Prostate gland (tissue), 2 donors: ENCODE data around the gene ISOC2. TPM values are rescaled to one million over a fixed set of nuclear protein-coding genes. Genes with fewer than 3 reads are reported as not detected.
A peak's percentile ranks its signal among the peaks of the same experiment; 100 is the strongest.
"Not testable (repeated sequence)": the region's sequence is repeated elsewhere in the genome, so short reads cannot be mapped to it uniquely, and the experiment has no call there.

Source experiments
- DNase-seq: peaks from one replicate; pipeline ENCODE4 v3.0.0-alpha.2; 2019; ENCODE audit warnings: low spot score
- H3K27ac ChIP-seq, 2 donors: fragments of 200-600 bp; sonication (generic); 2 replicates each; pipeline ENCODE4 v1.5.1; 2017 to 2019
- H3K27me3 ChIP-seq: fragments of 200-600 bp; sonication (generic); replicated peaks from 2 replicates; pipeline ENCODE4 v1.5.1; 2019; ENCODE audit not compliant: insufficient read depth
- H3K36me3 ChIP-seq, 2 donors: fragments of 200-600 bp; sonication (generic); 1 replicate in 1 of 2; 2 replicates in 1 of 2; pipeline versions ENCODE4 v1.5.1 to v1.8.1; 2017 to 2019
- H3K4me1 ChIP-seq: fragments of 200-600 bp; sonication (generic); replicated peaks from 2 replicates; pipeline ENCODE4 v1.5.1; 2019
- H3K4me3 ChIP-seq, 2 donors: fragments of 200-600 bp; sonication (generic); 2 replicates each; pipeline ENCODE4 v1.5.1; 2017 to 2019
- H3K9me3 ChIP-seq: fragments of 200-600 bp; sonication (generic); 2 replicates; pipeline ENCODE4 v1.5.1; 2017
- POLR2A ChIP-seq: fragments of 450-650 bp; IDR thresholded peaks from one replicate; pipeline ENCODE4 v1.6.1; 2016; ENCODE audit warnings: antibody characterized with exemption, mild to moderate bottlenecking
- POLR2AphosphoS5 ChIP-seq: sonication (generic); formaldehyde crosslinking; IDR thresholded peaks from one replicate; pipeline ENCODE4 v1.6.1; 2017; ENCODE audit warnings: antibody characterized with exemption
- WGBS: methylation state at CpG from one replicate; pipeline ENCODE4 v1.1.5; 2018; 5-methylcytosine and 5-hydroxymethylcytosine counted together
- intact Hi-C: fragments of 100-400 bp; cut with DNase I; formaldehyde crosslinking; loops from one replicate; pipeline ENCODE4 v1.14.2; 2022
- total RNA-seq, 2 donors: library from RNA; depleted of rRNA; stranded (reverse); fragments of >200 nt; gene quantifications; one replicate each; pipeline ENCODE4 v1.1.0, GENCODE V29; 2016
- TF ChIP-seq, protein P1 (sequence below), 4 experiments: fragments of 200-600 bp in 2 of 4; fragments of 450-650 bp in 2 of 4; sonication (generic) in 2 of 4; IDR thresholded peaks; 1 replicate in 3 of 4; 2 replicates in 1 of 4; pipeline ENCODE4 v1.5.1; 2016 to 2019; ENCODE audit warnings: antibody characterized with exemption in 4 of 4, mild to moderate bottlenecking in 2 of 4, moderate library complexity in 2 of 4

Gene ISOC2
- total RNA-seq, 2 donors from 2014 or later = 85.1 to 117 TPM

DNA sequence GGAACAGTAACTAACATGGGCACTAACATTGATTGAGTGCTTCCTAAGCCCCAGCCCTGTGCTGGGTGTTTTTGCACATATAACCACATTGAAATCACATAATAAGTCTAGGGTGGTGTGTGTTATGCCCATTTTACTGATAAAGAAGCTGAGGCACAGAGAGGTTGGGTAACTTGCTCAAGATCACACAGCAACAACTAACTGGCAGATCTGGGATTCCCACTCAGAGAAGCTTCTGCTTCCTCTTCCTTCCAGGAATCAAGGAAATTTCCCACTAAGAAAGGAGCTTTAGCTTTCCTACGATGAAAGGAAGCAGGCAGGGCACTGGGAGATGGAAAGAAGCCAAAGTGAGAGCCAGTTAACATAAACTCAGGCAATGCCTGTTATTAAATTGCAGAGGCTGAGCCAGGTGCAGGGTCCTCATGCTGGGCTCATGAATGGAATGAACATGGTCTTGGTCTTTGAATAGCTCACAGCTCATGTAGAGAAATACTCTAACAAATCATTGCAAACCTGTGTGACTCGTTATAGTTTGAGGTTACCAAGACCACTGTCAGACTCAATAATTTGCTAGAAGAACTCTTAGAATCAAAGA is 36.9 kb upstream of the ISOC2 start:
- DNase-seq = no peak
- no peak overlapping the region for H3K4me3 ChIP-seq
- no peaks in the 10 kb centered on the region for H3K9me3 ChIP-seq
- H3K27me3 ChIP-seq = no peaks in the 10 kb centered on the region
- H3K4me1 ChIP-seq = no peaks in the 10 kb centered on the region
- H3K36me3 ChIP-seq = no peaks in the 10 kb centered on the region
- WGBS = 22% methylated on average over 2 of the region's 2 CpGs
- TF ChIP-seq POLR2AphosphoS5 (no peak), POLR2A (no peak)
- TF ChIP-seq, protein P1, sequence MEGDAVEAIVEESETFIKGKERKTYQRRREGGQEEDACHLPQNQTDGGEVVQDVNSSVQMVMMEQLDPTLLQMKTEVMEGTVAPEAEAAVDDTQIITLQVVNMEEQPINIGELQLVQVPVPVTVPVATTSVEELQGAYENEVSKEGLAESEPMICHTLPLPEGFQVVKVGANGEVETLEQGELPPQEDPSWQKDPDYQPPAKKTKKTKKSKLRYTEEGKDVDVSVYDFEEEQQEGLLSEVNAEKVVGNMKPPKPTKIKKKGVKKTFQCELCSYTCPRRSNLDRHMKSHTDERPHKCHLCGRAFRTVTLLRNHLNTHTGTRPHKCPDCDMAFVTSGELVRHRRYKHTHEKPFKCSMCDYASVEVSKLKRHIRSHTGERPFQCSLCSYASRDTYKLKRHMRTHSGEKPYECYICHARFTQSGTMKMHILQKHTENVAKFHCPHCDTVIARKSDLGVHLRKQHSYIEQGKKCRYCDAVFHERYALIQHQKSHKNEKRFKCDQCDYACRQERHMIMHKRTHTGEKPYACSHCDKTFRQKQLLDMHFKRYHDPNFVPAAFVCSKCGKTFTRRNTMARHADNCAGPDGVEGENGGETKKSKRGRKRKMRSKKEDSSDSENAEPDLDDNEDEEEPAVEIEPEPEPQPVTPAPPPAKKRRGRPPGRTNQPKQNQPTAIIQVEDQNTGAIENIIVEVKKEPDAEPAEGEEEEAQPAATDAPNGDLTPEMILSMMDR (IDR thresholded peaks at IDR 0.05) = no peak
- intact Hi-C loops = no loop called here
- no peak overlapping the region for H3K27ac ChIP-seq

DNA sequence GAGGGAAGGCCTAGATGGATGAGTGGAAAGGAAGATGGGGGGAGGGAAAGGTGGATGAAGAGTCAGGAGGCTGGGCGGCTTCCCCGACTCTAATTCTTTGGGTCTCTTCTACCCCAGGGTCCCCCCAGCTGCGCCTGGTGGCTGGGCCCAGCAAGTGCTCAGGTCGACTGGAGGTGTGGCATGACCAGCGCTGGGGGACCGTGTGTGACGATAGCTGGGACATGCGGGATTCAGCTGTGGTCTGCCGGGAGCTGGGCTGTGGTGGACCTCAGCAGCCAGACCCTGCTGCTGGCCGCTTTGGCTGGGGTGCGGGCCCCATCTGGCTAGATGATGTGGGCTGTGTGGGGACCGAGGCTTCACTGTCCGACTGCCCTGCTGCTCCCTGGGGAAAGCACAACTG is 36.3 kb upstream of the ISOC2 start:
- no peaks in the 10 kb centered on the region for H3K4me1 ChIP-seq
- no peaks in the 10 kb centered on the region for H3K27me3 ChIP-seq
- H3K4me3 ChIP-seq = no peak overlapping the region
- TF ChIP-seq, protein P1 (IDR thresholded peaks at IDR 0.05) = no peak
- TF ChIP-seq POLR2A (no peak), POLR2AphosphoS5 (no peak)
- intact Hi-C loops = no loop called here
- no peaks in the 10 kb centered on the region for H3K9me3 ChIP-seq
- no peaks in the 10 kb centered on the region for H3K36me3 ChIP-seq
- 85% methylated on average over 13 of the region's 13 CpGs for WGBS
- no peak overlapping the region for H3K27ac ChIP-seq
- no peak for DNase-seq

DNA sequence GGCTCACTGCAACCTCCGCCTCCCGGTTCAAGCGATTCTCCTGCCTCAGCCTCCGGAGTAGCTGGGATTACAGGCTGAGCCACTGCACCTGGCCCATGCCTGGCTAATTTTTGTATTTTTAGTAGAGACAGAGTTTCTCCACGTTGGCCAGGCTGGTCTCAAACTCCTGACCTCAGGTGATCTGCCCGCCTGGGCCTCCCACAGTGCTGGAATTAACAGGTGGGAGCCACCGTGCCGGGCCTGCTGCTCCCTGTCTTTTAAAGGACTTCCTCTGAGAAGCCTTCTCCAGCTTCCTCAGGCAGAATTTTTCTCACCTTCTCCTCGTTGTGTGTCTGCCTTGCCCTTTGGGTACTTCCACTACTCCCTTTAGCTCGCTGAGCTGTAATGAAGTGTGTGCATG is 35.4 kb upstream of the ISOC2 start:
- DNase-seq, H3K27ac ChIP-seq, intact Hi-C loops, H3K9me3 ChIP-seq, H3K36me3 ChIP-seq, H3K4me1 ChIP-seq, H3K27me3 ChIP-seq, H3K4me3 ChIP-seq: not testable (repeated sequence)
- WGBS = 85% methylated on average over 10 of the region's 10 CpGs

DNA sequence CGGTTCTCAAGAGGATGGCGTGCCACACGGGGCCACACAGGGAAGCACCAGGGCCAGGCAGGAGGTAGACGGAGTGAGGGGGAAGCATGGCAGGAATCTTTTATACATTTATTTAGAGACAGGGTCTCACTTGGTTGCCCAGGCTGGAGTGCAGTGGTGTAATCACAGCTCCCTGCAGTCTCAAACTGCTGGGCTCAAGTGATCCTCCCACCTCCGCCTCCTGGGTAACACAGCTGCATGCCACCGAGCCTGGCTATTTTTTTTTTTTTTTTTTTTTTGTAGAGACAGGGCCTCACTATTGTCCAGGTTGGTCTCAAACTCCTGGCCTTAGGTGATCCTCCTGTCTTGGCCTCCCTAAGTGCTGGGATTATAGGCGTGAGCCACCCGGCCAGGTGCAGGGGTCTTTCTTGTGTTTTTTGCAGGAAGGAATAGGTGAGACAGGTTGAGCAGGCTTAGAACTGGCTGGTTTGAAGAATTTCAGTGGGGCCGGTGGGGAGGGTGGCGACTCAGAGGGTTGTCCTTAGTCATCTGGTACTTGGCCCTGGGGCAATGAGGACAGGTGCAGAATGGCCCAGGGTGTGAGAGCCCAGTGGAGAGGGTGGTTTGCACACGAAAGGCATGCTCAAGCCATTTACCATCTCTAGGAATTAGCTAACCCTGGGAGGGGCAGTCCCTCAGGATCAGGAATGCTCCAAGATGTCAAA is 34.4 kb upstream of the ISOC2 start:
- Histone ChIP-seq H3K4me1 (no peaks in the 10 kb centered on the region), H3K36me3 (no peaks in the 10 kb centered on the region), H3K9me3 (no peaks in the 10 kb centered on the region), H3K27me3 (no peaks in the 10 kb centered on the region), H3K27ac (no peak overlapping the region), H3K4me3 (no peak overlapping the region)
- TF ChIP-seq POLR2AphosphoS5 (no peak), POLR2A (no peak)
- TF ChIP-seq, protein P1 (IDR thresholded peaks at IDR 0.05) = no peak
- 78% methylated on average over 11 of the region's 11 CpGs for WGBS
- DNase-seq = no peak
- intact Hi-C loops = no loop called here

DNA sequence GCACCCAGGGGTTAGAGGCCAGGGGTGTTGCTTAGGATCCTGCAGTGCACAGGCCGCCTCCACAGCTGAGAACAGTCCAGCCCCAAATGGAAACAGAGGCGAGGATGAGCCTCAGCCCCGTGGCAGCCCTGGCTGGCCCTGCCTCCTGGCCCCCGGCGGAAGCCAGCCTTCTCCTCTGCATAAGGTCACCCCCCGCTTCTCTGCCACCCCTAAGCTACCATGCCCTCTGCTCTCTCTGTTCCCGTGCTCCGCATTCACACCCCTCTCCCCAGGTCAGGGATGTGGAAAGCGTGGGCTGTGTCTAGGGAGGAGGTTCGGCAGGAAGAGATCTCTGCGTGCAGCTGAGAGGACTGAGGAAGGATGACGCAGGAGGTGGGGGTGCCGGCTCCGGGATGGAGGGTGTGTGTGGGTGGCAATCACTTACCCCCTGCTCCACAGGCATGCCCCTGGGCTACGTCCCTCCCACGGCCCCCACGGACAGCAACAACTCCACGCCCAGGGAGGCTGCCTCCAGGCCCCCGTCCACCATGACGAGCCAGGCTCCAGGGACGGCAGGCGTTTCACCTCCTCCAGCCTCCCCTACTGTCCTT is 32.8 kb upstream of the ISOC2 start:
- 58% methylated on average over 22 of the region's 22 CpGs for WGBS

More for the DNA sequence above, 32.8 kb upstream of the ISOC2 start:
- no peak for DNase-seq
- intact Hi-C loops = no loop called here
- Histone ChIP-seq H3K36me3 (no peaks in the 10 kb centered on the region), H3K9me3 (no peaks in the 10 kb centered on the region), H3K4me1 (no peaks in the 10 kb centered on the region), H3K4me3 (no peak overlapping the region), H3K27ac (peak overlapping the region; percentile 14 to 18), H3K27me3 (no peaks in the 10 kb centered on the region)
- no peak for TF ChIP-seq POLR2A
- no peak for TF ChIP-seq POLR2AphosphoS5
- TF ChIP-seq, protein P1 (IDR thresholded peaks at IDR 0.05) = no peak
